HUES64 (cell line): Measurements from ENCODE around the gene SAMD4A.

ENCODE experiments used
- H3K27ac ChIP-seq: 2 replicates; pipeline ENCODE4 v1.7.0; 2013; ENCODE audit warnings: low read depth, low read length, inconsistent platforms
- H3K27me3 ChIP-seq: 2 replicates; pipeline ENCODE4 v1.6.1; 2013; ENCODE audit warnings: mild to moderate bottlenecking, low read length; ENCODE audit not compliant: insufficient read depth
- H3K36me3 ChIP-seq: 2 replicates; pipeline ENCODE4 v1.6.1; 2013; ENCODE audit warnings: mild to moderate bottlenecking, low read length; ENCODE audit not compliant: insufficient read depth
- H3K4me1 ChIP-seq: 2 replicates; pipeline ENCODE4 v1.6.1; 2013; ENCODE audit warnings: mild to moderate bottlenecking, low read length, moderate library complexity; ENCODE audit not compliant: insufficient read depth
- H3K4me3 ChIP-seq: 2 replicates; pipeline ENCODE4 v1.5.1; 2013; ENCODE audit warnings: mild to moderate bottlenecking, low read length, moderate library complexity
- H3K9ac ChIP-seq: 2 replicates; pipeline ENCODE4 v1.6.1; 2013; ENCODE audit warnings: mild to moderate bottlenecking, low read depth, low read length
- H3K9me3 ChIP-seq: 2 replicates; pipeline ENCODE4 v1.6.1; 2013; ENCODE audit warnings: low read depth, low read length; ENCODE audit not compliant: insufficient read depth
- WGBS: fragments of 150-250, 120-280 bp; methylation state at CpG from one replicate; pipeline ENCODE4 v1.1.7; 2013; ENCODE audit warnings: missing lambda C conversion rate; 5-methylcytosine and 5-hydroxymethylcytosine counted together

The SAMD4A gene

GRCh38 chr14:54565785-54566409 is 1.0 kb upstream of the SAMD4A start:
- H3K27ac ChIP-seq = no peak overlapping the region
- peak overlapping the region; percentile 70 for H3K9ac ChIP-seq
- WGBS = under 1% methylated on average over 73 of the region's 73 CpGs
- H3K4me3 ChIP-seq = peak overlapping the region; percentile 73
- peaks cover 22% of the 10 kb centered on the region for H3K4me1 ChIP-seq
- no peaks in the 10 kb centered on the region for H3K9me3 ChIP-seq
- H3K27me3 ChIP-seq = peaks cover 46% of the 10 kb centered on the region
- peaks cover 6% of the 10 kb centered on the region; the same call in 1 of the 2 replicates for H3K36me3 ChIP-seq

- H3K4me3 ChIP-seq = peak overlapping the region; percentile 73
- H3K9ac ChIP-seq = peak overlapping the region; percentile 70; the same call in 1 of the 2 replicates
- peaks cover 11% of the 10 kb centered on the region; the same call in 1 of the 2 replicates for H3K36me3 ChIP-seq
- peaks cover 22% of the 10 kb centered on the region for H3K4me1 ChIP-seq
- H3K27ac ChIP-seq = no peak overlapping the region; the same call in 1 of the 2 replicates
- peaks cover 46% of the 10 kb centered on the region for H3K27me3 ChIP-seq
- under 1% methylated on average over 31 of the region's 31 CpGs for WGBS
- no peaks in the 10 kb centered on the region for H3K9me3 ChIP-seq
These were observed 303 bp downstream of the SAMD4A start for GRCh38 chr14:54567224-54567638.

DNA sequence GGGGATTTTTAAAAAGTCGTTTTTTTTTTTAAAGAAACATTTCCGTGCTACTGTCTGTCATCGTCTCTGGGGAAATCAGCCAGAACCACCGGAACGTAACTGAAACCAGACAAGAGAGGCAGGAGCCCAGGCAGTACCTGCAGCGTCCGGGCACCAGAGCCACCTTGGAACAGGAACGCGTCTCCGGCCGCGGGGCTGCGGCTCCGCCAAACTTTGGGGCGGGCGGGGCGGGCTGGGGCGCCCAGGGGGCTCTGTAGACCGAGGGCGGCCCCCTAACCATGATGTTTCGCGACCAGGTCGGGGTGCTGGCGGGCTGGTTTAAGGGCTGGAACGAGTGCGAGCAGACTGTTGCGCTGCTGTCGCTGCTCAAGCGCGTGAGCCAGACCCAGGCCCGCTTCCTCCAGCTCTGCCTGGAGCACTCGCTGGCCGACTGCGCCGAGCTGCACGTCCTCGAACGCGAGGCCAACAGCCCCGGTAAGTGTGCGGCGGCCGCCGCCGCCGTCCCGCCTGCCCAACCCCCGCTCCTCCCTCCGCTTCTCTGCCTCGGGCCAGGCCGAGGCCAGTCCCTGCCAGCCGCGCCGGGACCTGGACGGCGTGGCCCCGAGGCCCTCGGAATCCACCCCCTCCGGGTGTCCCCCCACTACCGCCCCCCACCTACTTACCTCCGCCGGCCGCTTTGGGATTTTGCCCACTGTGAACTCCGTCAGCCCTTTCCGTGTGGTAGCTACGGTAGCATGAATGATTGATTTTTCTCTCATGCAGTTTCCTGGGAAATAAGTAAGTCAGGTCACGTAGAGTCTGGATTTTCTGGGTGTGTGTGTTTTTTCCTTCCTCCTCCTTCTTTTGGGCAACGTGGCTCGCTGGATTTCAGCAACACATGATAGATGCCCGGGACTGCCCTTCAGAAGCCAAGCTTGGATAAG is 972 bp downstream of the SAMD4A start:
- Histone ChIP-seq H3K27me3 (peaks cover 46% of the 10 kb centered on the region), H3K9me3 (no peaks in the 10 kb centered on the region), H3K4me3 (peak overlapping the region; percentile 73), H3K4me1 (peaks cover 22% of the 10 kb centered on the region), H3K27ac (peak overlapping the region; percentile 46; the same call in 1 of the 2 replicates), H3K36me3 (peaks cover 11% of the 10 kb centered on the region; the same call in 1 of the 2 replicates), H3K9ac (peak overlapping the region; percentile 70; the same call in 1 of the 2 replicates)
- 1% methylated on average over 67 of the region's 70 CpGs for WGBS

DNA sequence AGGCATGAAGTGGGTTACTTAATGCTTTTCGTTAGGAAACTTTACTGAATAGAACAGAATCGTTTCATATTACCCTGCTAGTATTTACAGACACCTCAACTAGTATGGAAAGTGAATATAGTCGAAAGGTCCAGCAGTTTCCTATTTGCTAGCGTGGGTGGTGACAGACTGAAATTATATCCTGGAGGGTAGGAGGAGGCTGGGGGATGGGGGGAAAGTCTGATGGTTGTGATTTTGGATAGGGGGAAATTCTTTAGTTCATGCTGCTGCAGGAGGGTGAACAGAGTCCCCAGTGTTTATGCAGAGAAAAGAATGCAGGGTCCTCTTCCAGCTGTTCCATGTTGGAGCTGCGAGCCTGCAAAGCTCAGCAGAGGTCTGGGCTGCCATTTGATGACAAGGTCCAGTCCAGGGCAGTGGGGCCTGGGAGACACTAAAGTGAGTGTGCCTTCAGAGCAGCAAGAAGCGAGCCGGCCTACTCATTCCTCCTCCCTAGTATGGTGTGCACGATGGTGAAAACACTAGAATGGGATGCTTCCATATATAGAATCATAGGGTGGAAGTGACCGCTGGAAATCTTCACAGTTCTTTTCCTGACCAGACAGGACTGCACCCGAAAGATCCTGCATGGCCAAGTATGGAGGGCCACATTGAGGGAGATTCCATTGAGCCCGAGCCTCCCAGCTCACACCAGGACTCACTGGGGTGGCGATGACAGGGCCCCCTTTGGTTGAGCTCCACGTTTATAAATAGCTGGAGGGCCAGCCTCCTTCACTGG is 2.1 kb downstream of the SAMD4A start:
- Histone ChIP-seq H3K9ac (no peak overlapping the region), H3K9me3 (no peaks in the 10 kb centered on the region), H3K27ac (no peak overlapping the region), H3K27me3 (peaks cover 46% of the 10 kb centered on the region), H3K4me3 (peak overlapping the region; percentile 36), H3K4me1 (peaks cover 22% of the 10 kb centered on the region), H3K36me3 (peaks cover 15% of the 10 kb centered on the region; the same call in 1 of the 2 replicates)
- WGBS = 52% methylated on average over 12 of the region's 13 CpGs

GRCh38 chr14:54570047-54570446 is 3.1 kb downstream of the SAMD4A start:
- Histone ChIP-seq H3K4me1 (peaks cover 13% of the 10 kb centered on the region), H3K9ac (no peak overlapping the region), H3K4me3 (no peak overlapping the region), H3K9me3 (no peaks in the 10 kb centered on the region), H3K27me3 (peaks cover 36% of the 10 kb centered on the region), H3K36me3 (peaks cover 15% of the 10 kb centered on the region; the same call in 1 of the 2 replicates), H3K27ac (no peak overlapping the region)
- WGBS = 84% methylated on average over 5 of the region's 5 CpGs

- no peak overlapping the region for H3K9ac ChIP-seq
- no peaks in the 10 kb centered on the region for H3K9me3 ChIP-seq
- H3K27me3 ChIP-seq = peaks cover 29% of the 10 kb centered on the region
- H3K4me1 ChIP-seq = peaks cover 13% of the 10 kb centered on the region
- WGBS = 93% methylated on average over 3 of the region's 5 CpGs
- no peak overlapping the region for H3K27ac ChIP-seq
- H3K36me3 ChIP-seq = peaks cover 15% of the 10 kb centered on the region; the same call in 1 of the 2 replicates
- H3K4me3 ChIP-seq = no peak overlapping the region
These were observed 3.9 kb downstream of the SAMD4A start for GRCh38 chr14:54570631-54571415.

- no peak overlapping the region for H3K9ac ChIP-seq
- peaks cover 15% of the 10 kb centered on the region; the same call in 1 of the 2 replicates for H3K36me3 ChIP-seq
- H3K27me3 ChIP-seq = peaks cover 22% of the 10 kb centered on the region
- peaks cover 13% of the 10 kb centered on the region for H3K4me1 ChIP-seq
- no peaks in the 10 kb centered on the region for H3K9me3 ChIP-seq
- no peak overlapping the region for H3K27ac ChIP-seq
- H3K4me3 ChIP-seq = no peak overlapping the region
- WGBS = 76% methylated on average over 2 of the region's 2 CpGs
These were observed 5.4 kb downstream of the SAMD4A start for GRCh38 chr14:54572316-54572715.

DNA sequence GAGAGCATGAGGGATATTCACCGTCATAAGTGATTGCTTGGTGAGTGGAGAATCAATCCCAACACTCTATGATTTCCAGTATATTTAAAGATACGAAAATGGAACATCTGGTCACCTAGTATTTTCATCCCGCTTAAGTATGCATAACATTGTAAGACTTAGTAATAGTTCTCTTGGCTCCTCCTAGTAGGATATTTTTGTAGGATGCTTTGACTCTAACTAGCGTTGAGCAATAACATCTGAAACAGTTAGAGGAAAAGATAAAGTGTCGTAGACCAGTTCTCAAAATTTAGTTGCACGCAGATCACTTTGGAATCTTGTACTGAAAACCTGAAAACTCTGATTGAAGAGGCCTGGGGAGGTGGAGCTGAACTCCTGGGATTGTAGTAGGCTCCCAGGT is 7.6 kb downstream of the SAMD4A start:
- no peak overlapping the region for H3K4me3 ChIP-seq
- H3K27me3 ChIP-seq = peaks cover 5% of the 10 kb centered on the region
- peaks cover 15% of the 10 kb centered on the region; the same call in 1 of the 2 replicates for H3K36me3 ChIP-seq
- no peak overlapping the region for H3K27ac ChIP-seq
- no peak overlapping the region for H3K9ac ChIP-seq
- peaks cover 4% of the 10 kb centered on the region; the same call in 1 of the 2 replicates for H3K4me1 ChIP-seq
- H3K9me3 ChIP-seq = no peaks in the 10 kb centered on the region
- 97% methylated on average over 5 of the region's 6 CpGs for WGBS

- Histone ChIP-seq H3K4me1 (no peaks in the 10 kb centered on the region), H3K36me3 (0 out of 2 replicates have a peak, but pooled peaks cover 4% of the 10 kb centered on the region), H3K9me3 (no peaks in the 10 kb centered on the region), H3K4me3 (no peak overlapping the region), H3K9ac (no peak overlapping the region), H3K27ac (no peak overlapping the region), H3K27me3 (no peaks in the 10 kb centered on the region)
- WGBS = 90% methylated on average over 6 of the region's 6 CpGs
These were observed 10.6 kb downstream of the SAMD4A start for GRCh38 chr14:54577494-54577893.

DNA sequence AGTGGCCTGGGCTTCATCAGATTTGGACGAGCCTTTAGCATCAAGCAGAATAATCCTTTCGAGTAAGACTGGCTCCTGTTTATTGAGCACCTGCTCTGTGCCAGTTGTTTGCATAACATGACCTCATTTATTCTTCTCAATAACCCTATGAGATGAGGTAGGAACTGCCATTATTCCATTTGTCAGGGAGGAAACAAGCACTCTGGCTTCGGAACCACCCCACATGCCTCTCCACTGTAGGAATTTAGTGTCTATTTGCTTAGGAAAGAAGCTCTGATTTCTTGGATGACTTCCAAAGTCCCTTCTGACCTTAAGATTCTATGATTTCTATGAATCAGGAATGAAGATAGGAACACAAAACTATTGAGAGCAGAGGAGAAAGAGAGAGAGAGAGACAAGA is 11.0 kb downstream of the SAMD4A start:
- 84% methylated on average over 3 of the region's 3 CpGs for WGBS
- H3K4me3 ChIP-seq = no peak overlapping the region
- H3K4me1 ChIP-seq = no peaks in the 10 kb centered on the region
- no peaks in the 10 kb centered on the region for H3K9me3 ChIP-seq
- no peak overlapping the region for H3K27ac ChIP-seq
- H3K27me3 ChIP-seq = no peaks in the 10 kb centered on the region
- H3K36me3 ChIP-seq = 0 out of 2 replicates have a peak, but pooled peaks cover 4% of the 10 kb centered on the region
- H3K9ac ChIP-seq = no peak overlapping the region
